GM19324 (cell line): Measurements from ENCODE around the gene BHMT2.

ENCODE experiments used
- ATAC-seq: cut with Tn5 transposase; IDR thresholded peaks from one replicate; pipeline ENCODE4 v1.9.1; 2021; ENCODE audit warnings: mild to moderate bottlenecking, moderate library complexity; ENCODE audit not compliant: unreplicated experiment, low FRiP score

BHMT2 gene

DNA sequence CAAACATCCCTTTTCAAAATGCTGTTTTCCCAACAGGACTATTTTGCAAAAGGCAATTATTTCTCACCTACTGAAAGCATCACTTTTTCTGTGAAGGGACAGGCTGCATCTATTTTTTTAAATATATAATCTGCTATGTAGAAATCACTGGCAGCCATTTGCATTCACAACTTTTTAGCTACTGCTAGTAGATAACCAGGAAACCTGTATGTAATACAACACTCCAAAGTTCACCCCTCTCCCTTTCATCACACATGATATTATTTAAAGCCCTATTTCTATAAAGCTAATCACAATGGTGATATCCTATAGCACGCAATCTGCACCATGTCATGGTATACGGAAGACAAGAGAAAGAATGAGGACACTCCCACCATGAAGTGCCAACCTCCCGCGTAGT, 9.9 kb upstream of the BHMT2 start:
- no peak for ATAC-seq

DNA sequence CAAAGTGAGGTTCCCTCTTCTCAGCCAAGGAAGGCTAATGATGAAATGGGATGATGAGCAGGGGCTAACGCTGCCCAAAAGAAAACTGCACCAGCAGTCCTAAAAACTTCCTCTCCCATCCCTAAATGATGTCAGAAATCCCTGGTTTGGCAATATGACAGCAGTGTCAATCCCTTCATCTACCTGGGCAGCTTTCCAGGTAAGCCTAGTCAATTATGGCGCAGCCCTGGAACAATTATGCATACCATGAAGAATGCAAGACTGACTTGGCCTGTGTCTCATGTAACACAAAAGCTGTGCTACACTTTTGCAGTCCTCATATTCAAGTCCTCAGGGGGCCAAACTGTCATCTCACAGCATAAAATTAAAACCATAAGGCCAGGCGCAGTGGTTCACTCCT, 7.1 kb upstream of the BHMT2 start:
- no peak for ATAC-seq

DNA sequence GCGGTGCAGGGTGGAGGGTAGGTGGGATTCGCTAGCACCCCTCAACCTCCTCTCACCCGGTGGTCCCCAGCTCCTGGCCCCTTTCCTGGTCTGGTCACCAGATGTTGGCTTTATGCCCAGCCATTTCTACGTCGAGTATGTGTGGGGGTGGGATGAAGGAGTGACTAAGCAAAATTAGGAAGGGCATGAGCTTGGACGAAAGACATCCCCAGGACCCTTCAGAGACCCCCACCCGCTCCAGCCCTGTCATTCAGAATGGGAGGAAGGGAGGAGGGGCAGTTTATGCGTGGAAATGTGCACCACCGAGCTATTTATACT, 742 bp downstream of the BHMT2 start:
- no peak for ATAC-seq

DNA sequence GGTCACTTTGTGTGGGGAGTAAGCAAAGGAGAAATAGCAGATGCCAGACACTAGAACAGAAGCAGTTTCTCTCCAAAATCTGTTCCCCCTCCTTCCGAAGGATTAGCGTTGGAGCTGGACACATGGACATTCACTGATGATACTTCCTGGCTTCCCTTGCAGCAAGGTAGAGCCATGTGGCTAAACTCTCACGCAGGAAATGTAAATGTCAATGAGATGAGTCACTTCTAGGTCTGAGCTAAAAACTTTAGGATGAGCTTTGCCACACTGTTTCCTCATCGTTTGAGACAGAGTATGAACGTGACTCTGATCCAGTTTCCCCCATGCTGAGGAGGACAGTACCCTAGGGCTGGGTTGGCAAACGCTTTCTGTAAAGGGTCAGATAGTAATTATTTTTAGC, 5.1 kb downstream of the BHMT2 start:
- no peak for ATAC-seq

DNA sequence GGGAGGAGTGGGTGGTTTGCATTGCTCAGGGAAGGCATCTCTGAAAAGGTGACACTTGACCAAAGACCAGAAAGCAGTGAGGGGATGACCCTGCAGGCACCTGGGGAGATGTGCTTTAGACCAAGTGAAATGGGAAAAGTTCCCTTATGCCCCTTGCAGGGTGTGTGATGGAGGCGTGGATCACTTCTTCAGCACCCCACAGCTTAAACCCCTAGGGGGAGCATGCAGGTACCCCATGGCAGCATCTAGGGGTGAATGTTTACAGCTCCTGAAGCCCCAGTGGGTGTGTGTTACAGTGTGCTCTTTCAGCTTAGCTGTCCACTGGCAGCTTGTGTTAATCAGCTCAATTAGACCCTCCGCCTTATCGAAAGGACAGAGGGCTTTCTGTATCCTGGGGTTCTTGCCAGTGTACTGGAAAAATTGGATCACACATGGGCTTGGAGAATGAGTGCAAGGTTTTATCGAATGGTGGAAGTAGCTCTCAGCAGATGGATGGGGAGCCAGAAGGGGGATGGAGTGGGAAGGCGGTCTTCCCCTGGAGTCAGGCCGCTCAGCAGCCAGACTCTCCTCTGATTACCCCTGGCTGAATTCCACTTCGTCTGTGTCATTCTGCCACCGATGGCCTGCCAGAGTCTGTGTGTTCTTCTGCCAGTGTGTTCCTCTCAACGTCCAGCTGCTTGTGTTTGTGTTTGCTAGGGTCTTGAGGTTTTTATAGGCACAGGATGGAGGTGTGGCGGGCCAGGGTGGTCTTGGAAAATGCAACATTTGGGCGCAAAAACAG, 6.3 kb downstream of the BHMT2 start:
- ATAC-seq = no peak

DNA sequence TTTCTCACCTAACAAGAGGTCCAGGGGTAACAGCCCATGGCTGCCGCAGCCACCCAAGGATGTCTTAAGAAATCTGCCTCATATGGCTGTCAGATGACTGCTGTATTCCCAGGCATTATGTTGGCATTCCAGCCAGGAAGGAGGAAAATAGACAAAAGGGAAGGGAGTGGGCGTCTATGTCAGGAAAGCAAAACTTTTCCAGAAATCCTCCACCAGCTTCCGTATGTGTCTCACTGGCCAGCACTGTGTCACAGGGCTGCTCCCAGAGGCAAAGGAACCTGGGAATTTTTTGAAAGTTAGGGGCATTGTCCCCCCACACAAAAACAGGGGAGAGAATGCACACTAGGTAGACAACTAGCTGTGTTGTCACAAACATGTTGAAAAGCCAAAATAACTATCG, 7.3 kb downstream of the BHMT2 start:
- no peak for ATAC-seq

DNA sequence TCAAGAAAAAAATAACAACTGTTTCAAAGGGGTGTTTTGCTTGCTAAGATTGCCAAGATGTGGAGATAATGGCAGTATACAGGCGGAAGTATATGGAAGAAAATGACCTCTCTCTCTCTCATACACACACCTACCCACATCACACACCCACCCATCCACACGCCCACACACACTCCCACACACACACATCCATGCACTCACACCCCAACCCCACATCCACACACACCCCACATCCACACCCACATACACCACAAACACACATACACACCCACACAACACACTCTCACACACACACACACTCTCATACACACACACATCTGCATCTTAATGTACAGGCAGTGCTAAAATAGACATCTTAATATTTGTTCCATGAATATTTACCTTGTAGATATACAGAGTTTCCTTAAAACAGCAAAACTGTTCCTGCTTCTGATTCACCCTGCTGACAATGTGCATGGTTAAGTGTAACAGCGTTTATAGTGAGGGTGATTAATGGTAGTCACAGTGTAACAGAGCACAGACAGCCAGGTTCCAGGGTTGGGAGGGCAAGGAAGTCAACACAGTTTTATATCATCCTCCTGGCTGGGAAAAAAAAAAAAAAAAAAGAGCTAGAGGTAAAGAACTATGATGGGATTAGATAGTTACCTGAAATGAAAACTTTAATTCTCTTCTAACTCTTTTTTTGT, 8.3 kb downstream of the BHMT2 start:
- ATAC-seq = no peak

DNA sequence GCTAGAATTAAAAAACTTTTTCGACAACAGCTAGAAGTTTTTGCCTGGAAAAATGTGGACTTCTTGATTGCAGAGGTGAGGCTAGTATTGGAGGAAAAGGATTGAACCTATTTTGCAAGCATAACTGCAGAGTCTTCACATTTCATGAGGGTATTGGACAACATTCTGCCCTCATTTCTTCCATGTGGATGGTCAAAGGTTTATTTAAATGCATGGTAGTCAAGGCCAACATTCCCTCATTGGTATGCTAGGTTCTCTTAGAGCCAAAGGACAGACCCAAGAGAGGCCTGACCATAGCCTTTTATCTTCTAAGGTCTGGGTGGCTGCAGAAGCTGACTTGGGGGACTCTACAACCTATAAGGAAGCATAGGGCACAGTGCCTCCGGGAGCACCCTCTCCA, 11.2 kb downstream of the BHMT2 start:
- ATAC-seq = no peak

DNA sequence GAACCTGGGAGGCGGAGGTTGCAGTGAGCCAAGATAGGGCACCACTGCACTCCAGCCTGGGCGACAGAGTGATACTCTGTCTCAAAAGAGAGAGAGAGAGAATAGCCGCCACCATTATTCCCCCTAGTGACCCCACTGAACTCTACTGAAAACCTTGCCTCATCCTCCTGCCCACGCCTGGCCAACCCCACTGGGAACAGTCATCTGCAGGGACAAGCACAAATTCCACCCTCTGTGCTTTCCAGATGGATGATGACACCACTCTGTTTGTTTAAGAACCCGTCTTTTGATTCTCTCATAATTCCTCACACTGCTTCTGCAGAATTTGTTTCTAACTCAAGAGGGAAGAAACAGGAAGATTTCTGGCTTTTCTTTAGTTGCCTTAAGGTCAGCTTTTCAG, 12.2 kb downstream of the BHMT2 start:
- ATAC-seq = no peak

DNA sequence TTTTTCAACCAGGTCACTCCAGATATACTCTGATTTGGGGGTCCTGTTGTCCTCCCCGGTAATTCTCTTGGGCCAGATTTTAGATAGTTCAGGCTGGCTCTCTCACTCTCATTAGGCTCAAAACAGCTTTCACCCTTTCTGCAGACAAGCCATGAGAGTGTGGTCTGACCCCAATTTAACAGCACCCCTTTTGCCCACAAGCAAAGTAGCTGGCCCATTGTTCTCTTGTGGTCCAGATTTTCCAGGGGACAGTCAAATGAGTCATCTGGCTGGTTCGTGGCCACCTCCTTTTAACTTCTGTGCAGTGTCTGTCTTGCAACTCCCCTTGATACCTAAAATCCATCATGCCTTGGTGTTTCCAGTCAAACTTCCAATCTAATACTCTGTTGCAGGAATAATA, 16.5 kb downstream of the BHMT2 start:
- ATAC-seq = no peak

DNA sequence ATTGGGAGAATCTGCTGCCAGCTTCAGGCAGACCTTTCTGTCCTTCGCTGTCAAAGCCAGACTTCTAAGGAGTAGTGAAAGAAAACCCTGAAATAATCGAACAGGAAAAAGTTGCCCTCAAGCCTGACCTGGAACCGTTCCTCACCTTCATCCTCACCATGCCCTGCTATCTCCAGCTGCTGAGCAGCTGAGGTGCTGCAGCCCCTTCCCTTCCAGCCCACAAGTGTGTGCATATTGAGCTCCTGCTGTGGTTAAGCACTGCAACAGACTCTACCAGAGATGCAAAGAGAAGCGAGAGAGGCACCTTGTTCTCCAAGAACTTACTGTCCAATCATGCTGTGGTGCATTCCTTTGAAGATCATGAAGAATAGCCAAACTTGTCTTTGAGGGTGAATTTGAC, 18.9 kb downstream of the BHMT2 start:
- no peak for ATAC-seq

DNA sequence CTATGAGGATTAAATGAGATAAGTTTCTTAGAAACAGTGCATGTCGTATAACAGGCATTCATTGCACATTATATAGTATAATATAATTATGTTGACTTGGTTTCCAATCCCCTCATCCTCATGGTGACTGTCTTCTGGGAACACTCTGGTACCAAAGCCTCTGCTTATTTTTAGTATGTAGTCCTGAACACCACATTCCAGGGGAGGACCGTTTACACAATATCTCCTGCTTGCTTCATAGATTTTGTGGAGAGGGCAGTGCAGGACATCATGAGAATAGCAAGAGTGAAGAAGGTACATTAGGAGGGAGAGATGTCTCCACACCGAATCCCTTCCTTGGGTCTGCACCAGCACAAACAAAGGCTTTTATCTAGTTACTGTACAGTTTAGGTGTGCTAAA, 21.5 kb downstream of the BHMT2 start:
- ATAC-seq = no peak

DNA sequence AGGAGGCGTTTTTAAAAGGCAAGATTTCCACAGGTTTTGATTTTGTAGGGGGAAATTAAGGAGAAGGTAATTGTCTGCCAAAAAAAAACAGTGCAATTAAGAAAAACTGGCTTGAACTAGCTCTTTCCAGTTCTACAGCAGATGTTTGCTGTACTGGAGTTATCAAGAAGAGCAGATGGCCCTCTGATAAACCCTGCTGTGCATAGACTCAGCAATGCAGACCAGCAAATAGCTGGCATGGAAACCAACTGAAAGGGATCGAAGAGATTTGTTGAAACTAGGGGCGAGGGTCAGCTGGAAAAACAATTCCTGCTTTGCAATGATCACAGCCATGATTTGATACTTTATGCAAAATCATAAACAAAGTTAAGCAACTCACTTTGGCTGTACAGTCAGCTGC, 24.2 kb downstream of the BHMT2 start:
- ATAC-seq = no peak

DNA sequence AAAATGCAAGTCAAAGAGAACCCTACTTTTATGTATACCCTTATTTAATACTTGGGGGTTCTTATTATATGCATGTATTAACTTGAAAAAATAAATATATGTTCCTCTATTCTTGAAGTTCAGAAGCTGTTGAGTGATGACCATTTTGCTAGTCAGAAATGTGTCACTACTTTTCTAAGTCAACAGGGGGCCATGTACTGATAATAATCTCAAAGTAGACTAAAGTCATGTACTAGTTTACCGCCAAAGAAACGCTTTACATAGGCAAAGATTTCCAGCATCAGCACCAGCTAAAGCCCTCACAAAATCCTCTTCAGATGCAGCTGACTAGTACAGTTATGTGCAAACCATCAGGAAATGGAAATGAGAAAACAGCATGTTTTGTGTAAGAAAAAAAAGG, 36.3 kb downstream of the BHMT2 start:
- no peak for ATAC-seq

DNA sequence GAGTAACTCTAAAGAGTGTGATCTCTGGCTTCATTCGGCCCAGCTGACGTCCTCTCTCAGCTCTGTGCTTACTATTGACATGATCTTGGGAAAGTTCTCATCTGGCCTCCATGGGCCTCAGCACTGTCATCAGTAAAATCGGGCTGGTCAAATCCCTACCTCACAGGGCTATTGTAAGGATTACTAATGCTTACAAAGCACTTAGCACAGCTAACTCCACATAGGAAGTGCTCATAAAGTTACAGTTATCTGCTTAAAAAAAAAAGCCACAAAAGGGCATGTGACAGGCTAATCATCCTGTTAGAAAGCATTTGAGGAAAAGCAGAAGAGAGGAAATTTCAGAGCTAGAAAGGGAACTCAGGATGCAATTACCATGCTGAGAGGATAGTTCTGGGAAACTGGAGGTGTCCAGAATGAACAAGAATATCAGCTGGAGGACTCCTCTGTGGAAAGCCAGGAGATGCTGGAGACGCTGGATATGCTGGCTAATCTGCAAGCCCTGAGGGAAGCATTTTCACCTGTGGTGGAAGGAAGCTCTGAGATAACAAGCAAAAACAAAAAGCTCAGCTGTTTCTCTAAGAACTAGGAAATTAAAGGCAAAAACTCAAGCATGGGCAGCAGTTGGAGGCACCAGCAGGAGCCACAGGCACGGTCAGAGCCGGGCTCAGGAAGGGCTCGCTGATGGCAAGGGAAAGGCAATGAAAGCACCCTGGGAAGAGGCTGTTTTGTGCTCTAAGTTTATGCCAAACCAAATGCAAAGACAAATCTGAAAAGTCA, 37.6 kb downstream of the BHMT2 start:
- ATAC-seq = no peak

DNA sequence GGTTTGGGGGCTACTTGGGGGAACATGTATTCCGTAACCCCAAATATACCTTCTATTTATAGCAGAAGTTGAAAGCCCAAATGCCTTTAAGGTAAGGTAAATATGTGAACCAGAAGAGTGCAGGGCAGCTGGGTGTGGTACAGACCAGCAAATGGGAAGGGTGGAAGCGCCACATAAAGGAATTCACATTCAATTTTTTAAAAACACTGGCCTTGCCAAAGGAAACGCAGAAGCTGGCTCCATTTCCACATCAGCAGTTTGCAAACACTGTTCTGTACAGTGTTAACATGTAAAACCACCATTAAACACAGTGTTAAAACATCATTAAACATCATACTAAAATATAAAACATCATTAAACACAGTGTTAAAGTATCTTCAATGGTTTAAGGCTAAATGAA, 38.5 kb downstream of the BHMT2 start:
- no peak for ATAC-seq

DNA sequence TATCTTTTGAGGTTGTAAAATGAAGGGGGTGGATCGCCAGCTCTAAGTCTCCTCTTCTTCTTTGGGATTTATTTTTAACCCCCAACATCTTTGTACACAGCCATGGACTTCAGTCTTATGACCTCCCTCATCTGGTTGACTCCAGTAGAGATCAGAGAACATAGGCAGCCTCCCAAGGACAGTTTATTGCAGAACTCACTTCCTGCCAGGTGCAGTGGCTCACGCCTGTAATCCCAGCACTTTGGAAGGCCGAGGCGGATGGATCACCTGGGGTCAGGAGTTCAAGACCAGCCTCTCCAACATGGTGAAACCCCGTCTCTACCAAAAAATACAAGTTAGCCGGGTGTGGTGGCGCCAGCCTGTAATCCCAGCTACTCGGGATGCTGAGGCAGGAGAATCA, 39.2 kb downstream of the BHMT2 start:
- ATAC-seq = no peak

DNA sequence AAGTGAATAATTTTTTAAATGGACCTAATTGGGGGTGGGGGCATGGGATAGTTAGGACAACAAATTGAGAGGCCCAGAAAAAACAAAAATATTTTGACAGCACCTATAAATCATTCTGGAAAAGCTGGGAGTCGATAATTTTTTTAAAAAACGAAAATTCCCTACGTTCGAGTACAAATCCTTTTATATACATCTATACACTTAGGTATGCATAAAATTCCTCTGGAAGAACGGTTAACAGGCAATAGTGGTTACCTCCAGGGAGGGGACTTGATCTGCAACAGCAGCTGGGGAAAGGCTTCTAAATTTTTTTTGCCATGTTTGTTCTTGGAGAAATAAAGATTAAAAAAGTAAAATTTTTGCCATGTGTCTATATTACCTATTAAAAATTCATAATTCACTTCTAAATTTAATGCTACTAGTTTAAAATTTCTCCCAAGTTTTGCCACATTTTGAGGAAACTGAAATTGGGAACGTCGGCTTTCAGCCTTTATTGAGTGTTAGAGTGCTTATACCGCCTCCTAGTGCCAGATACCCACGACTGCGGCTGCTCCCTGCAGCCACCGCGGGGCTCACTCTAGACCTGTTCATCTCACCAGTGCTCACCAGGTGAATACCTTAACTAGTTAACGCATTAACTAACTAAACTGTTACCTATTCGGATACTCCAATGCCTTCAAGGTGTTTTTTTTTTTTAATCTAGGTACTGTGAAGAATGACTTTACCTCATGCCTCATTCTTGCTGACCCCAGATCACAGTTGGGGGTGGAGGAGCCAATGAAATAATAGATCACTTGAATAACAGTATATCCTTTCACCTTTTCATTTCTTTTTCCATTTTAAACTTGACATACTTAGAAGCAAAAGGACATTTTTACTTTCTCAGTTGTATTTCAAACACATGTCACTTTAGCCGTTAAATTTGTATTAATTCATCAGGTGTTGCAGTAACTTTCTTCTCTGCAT, 40.2 kb downstream of the BHMT2 start:
- no peak for ATAC-seq

DNA sequence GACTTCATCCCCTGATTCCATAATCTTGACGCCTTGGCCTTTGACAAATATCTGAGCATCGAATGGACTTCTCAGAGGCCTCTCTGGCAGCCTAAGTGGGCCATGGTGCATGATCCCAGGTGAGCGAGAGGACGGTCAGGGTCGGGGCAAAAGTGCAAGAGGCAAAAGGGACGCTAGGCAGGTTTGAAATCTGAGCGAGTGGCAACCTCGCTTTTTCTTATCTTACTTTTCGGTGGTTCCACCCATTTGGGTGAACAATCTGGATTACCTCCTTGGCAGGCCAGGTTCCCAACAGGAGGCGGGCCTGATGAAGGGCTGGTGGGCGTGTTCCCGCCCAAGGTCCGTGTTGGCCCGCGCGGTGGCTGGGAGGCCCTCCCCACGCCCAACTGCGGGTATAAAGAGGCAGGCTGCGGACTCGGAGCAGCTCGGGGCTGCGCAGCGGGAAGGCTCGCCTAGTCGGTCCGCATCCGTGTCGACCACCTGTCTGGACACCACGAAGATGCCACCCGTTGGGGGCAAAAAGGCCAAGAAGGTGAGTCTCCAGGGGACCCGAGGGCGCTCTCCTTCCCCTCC, 41.9 kb downstream of the BHMT2 start, which contains the start of gene BHMT:
Gene BHMT (plus strand): TSS at position 423 of the 573 bp plus-strand sequence. CDS start 77 bp downstream, at position 500.
- no peak for ATAC-seq
